ENCODE results near the gene ALDH1L2.
"Not testable (repeated sequence)": the region's sequence is repeated elsewhere in the genome, so short reads cannot be mapped to it uniquely, and the experiment has no call there.

The ALDH1L2 gene

GRCh38 chr12:105084251-105085250 is at the start of gene ALDH1L2:
ALDH1L2 (minus strand) TSS chr12:105084458; CDS start chr12:105084436, 22 bp downstream.
- no peak for DNase-seq

- DNase-seq, result no peak
Observed at GRCh38 chr12:105120551-105120950, 36.3 kb upstream of the ALDH1L2 start.

- DNase-seq, result no peak
Observed at GRCh38 chr12:105116969-105117368, 32.7 kb upstream of the ALDH1L2 start.

- no peak for DNase-seq
Observed at GRCh38 chr12:105113094-105113493, 28.8 kb upstream of the ALDH1L2 start.

GRCh38 chr12:105110851-105111250 is 26.6 kb upstream of the ALDH1L2 start:
- DNase-seq, result no peak

GRCh38 chr12:105109465-105110212 is 25.4 kb upstream of the ALDH1L2 start:
- DNase-seq, result no peak

GRCh38 chr12:105107494-105108371 is 23.5 kb upstream of the ALDH1L2 start, which contains the start of gene WASHC4:
WASHC4 (plus strand) TSS chr12:105107731; CDS start chr12:105107801, 70 bp downstream.
- DNase-seq, result peak; percentile 75

- peak; percentile 75 for DNase-seq
Observed at GRCh38 chr12:105107171-105107493, 22.9 kb upstream of the ALDH1L2 start.

- peak; percentile 18 for DNase-seq
Observed at GRCh38 chr12:105106621-105107020, 22.4 kb upstream of the ALDH1L2 start.

- DNase-seq, result no peak
Observed at GRCh38 chr12:105104762-105105161, 20.5 kb upstream of the ALDH1L2 start.

- DNase-seq, result no peak
Observed at GRCh38 chr12:105102673-105103072, 18.4 kb upstream of the ALDH1L2 start.

GRCh38 chr12:105100998-105101397 is 16.7 kb upstream of the ALDH1L2 start:
- DNase-seq, result no peak

- DNase-seq, result no peak
Observed at GRCh38 chr12:105100207-105100985, 16.1 kb upstream of the ALDH1L2 start.

GRCh38 chr12:105099356-105099755 is 15.1 kb upstream of the ALDH1L2 start:
- no peak for DNase-seq

GRCh38 chr12:105095338-105095737 is 11.1 kb upstream of the ALDH1L2 start:
- not testable (repeated sequence) for DNase-seq

GRCh38 chr12:105092336-105092735 is 8.1 kb upstream of the ALDH1L2 start:
- DNase-seq, result no peak

- DNase-seq, result no peak
Observed at GRCh38 chr12:105091476-105092206, 7.4 kb upstream of the ALDH1L2 start.

GRCh38 chr12:105090361-105090760 is 6.1 kb upstream of the ALDH1L2 start:
- no peak for DNase-seq

- no peak for DNase-seq
Observed at GRCh38 chr12:105089817-105090216, 5.6 kb upstream of the ALDH1L2 start.

- DNase-seq, result no peak
Observed at GRCh38 chr12:105085501-105085900, 1.2 kb upstream of the ALDH1L2 start.

GRCh38 chr12:105083551-105084105 is 630 bp downstream of the ALDH1L2 start:
- DNase-seq, result peak; percentile 28

All from NCI-H1694 treated with DMSO at 0.1 percent for 48 hours (cell line).